Measurements from ENCODE around the gene RPS5.
"Not testable (repeated sequence)": the region's sequence is repeated elsewhere in the genome, so short reads cannot be mapped to it uniquely, and the experiment has no call there.

Gene RPS5

GRCh38 chr19:58386576-58387337 is at the start of gene RPS5:
RPS5 (plus strand) TSS chr19:58387269; CDS start chr19:58388138, 869 bp downstream.
- peaks cover 31% of the 10 kb centered on the region for H3K4me1 ChIP-seq (ENCODE audit: insufficient read depth, low read length)
- peaks cover 21% of the 10 kb centered on the region for H3K36me3 ChIP-seq (ENCODE audit: insufficient read depth, low read length)
- H3K4me3 ChIP-seq (ENCODE audit: low read length): peak within 1 kb of the TSS; percentile 76
- peak within 1 kb of the TSS; percentile 6 for H2AFZ ChIP-seq (ENCODE audit: low read depth, low read length)
- no peaks in the 10 kb centered on the region for H3K27me3 ChIP-seq (ENCODE audit: insufficient read depth, low read length)
- H3K9me3 ChIP-seq (ENCODE audit: low read length): no peaks in the 10 kb centered on the region

- Histone ChIP-seq H3K36me3 (ENCODE audit: insufficient read depth, low read length) (peaks cover 45% of the 10 kb centered on the region), H3K4me3 (ENCODE audit: low read length) (no peak overlapping the region), H3K9me3 (ENCODE audit: low read length) (peaks cover 14% of the 10 kb centered on the region), H3K4me1 (ENCODE audit: insufficient read depth, low read length) (no peaks in the 10 kb centered on the region), H2AFZ (ENCODE audit: low read depth, low read length) (no peak overlapping the region), H3K27me3 (ENCODE audit: insufficient read depth, low read length) (no peaks in the 10 kb centered on the region)
Measured at GRCh38 chr19:58338336-58338735, 48.7 kb upstream of the RPS5 start.

GRCh38 chr19:58338825-58339558 is 48.1 kb upstream of the RPS5 start:
- H3K36me3 ChIP-seq (ENCODE audit: insufficient read depth, low read length): peaks cover 45% of the 10 kb centered on the region
- no peaks in the 10 kb centered on the region for H3K27me3 ChIP-seq (ENCODE audit: insufficient read depth, low read length)
- no peaks in the 10 kb centered on the region for H3K4me1 ChIP-seq (ENCODE audit: insufficient read depth, low read length)
- H3K4me3 ChIP-seq (ENCODE audit: low read length): no peak overlapping the region
- H2AFZ ChIP-seq (ENCODE audit: low read depth, low read length): no peak overlapping the region
- peaks cover 14% of the 10 kb centered on the region for H3K9me3 ChIP-seq (ENCODE audit: low read length)

GRCh38 chr19:58345558-58345957 is 41.5 kb upstream of the RPS5 start:
- Histone ChIP-seq H3K36me3 (ENCODE audit: insufficient read depth, low read length) (peaks cover 7% of the 10 kb centered on the region), H3K4me3 (ENCODE audit: low read length) (no peak overlapping the region)

GRCh38 chr19:58346961-58347929 is 39.8 kb upstream of the RPS5 start:
- H2AFZ ChIP-seq (ENCODE audit: low read depth, low read length): peak overlapping the region; percentile 74
- H3K4me3 ChIP-seq (ENCODE audit: low read length): peak overlapping the region; percentile 98
- H3K36me3 ChIP-seq (ENCODE audit: insufficient read depth, low read length): no peaks in the 10 kb centered on the region
- peaks cover 5% of the 10 kb centered on the region for H3K4me1 ChIP-seq (ENCODE audit: insufficient read depth, low read length)
- peaks cover 4% of the 10 kb centered on the region for H3K9me3 ChIP-seq (ENCODE audit: low read length)
- no peaks in the 10 kb centered on the region for H3K27me3 ChIP-seq (ENCODE audit: insufficient read depth, low read length)

More at GRCh38 chr19:58345558-58345957, 41.5 kb upstream of the RPS5 start:
- H3K9me3 ChIP-seq (ENCODE audit: low read length): peaks cover 4% of the 10 kb centered on the region
- peaks cover 5% of the 10 kb centered on the region for H3K4me1 ChIP-seq (ENCODE audit: insufficient read depth, low read length)
- no peak overlapping the region for H2AFZ ChIP-seq (ENCODE audit: low read depth, low read length)
- H3K27me3 ChIP-seq (ENCODE audit: insufficient read depth, low read length): no peaks in the 10 kb centered on the region

- not testable (repeated sequence) for H3K9me3 ChIP-seq (ENCODE audit: low read length); H3K27me3 ChIP-seq (ENCODE audit: insufficient read depth, low read length); H3K4me1 ChIP-seq (ENCODE audit: insufficient read depth, low read length); H3K36me3 ChIP-seq (ENCODE audit: insufficient read depth, low read length)
- Histone ChIP-seq H2AFZ (ENCODE audit: low read depth, low read length) (peak overlapping the region; percentile 74), H3K4me3 (ENCODE audit: low read length) (peak overlapping the region; percentile 98)
Measured at GRCh38 chr19:58348080-58348479, 39.0 kb upstream of the RPS5 start.

- H3K9me3 ChIP-seq (ENCODE audit: low read length): peaks cover 4% of the 10 kb centered on the region
- no peak overlapping the region for H3K4me3 ChIP-seq (ENCODE audit: low read length)
- H3K36me3 ChIP-seq (ENCODE audit: insufficient read depth, low read length): peaks cover 6% of the 10 kb centered on the region
- peaks cover 5% of the 10 kb centered on the region for H3K4me1 ChIP-seq (ENCODE audit: insufficient read depth, low read length)
- no peak overlapping the region for H2AFZ ChIP-seq (ENCODE audit: low read depth, low read length)
- no peaks in the 10 kb centered on the region for H3K27me3 ChIP-seq (ENCODE audit: insufficient read depth, low read length)
Measured at GRCh38 chr19:58349590-58349989, 37.5 kb upstream of the RPS5 start.

GRCh38 chr19:58350001-58350861 is 36.8 kb upstream of the RPS5 start:
- Histone ChIP-seq H2AFZ (ENCODE audit: low read depth, low read length) (no peak overlapping the region), H3K9me3 (ENCODE audit: low read length) (peaks cover 4% of the 10 kb centered on the region), H3K36me3 (ENCODE audit: insufficient read depth, low read length) (peaks cover 6% of the 10 kb centered on the region), H3K4me1 (ENCODE audit: insufficient read depth, low read length) (peaks cover 5% of the 10 kb centered on the region), H3K4me3 (ENCODE audit: low read length) (no peak overlapping the region), H3K27me3 (ENCODE audit: insufficient read depth, low read length) (no peaks in the 10 kb centered on the region)

- no peak overlapping the region for H3K4me3 ChIP-seq (ENCODE audit: low read length)
- H2AFZ ChIP-seq (ENCODE audit: low read depth, low read length): no peak overlapping the region
- no peaks in the 10 kb centered on the region for H3K27me3 ChIP-seq (ENCODE audit: insufficient read depth, low read length)
- peaks cover 12% of the 10 kb centered on the region for H3K36me3 ChIP-seq (ENCODE audit: insufficient read depth, low read length)
- peaks cover 5% of the 10 kb centered on the region for H3K4me1 ChIP-seq (ENCODE audit: insufficient read depth, low read length)
- peaks cover 4% of the 10 kb centered on the region for H3K9me3 ChIP-seq (ENCODE audit: low read length)
Measured at GRCh38 chr19:58350871-58351557, 36.1 kb upstream of the RPS5 start.

- H3K9me3 ChIP-seq (ENCODE audit: low read length): peaks cover 4% of the 10 kb centered on the region
Measured at GRCh38 chr19:58351558-58351878, 35.6 kb upstream of the RPS5 start.

GRCh38 chr19:58351990-58352755 is 34.9 kb upstream of the RPS5 start:
- no peaks in the 10 kb centered on the region for H3K27me3 ChIP-seq (ENCODE audit: insufficient read depth, low read length)
- no peak overlapping the region for H3K4me3 ChIP-seq (ENCODE audit: low read length)
- no peak overlapping the region for H2AFZ ChIP-seq (ENCODE audit: low read depth, low read length)
- peaks cover 5% of the 10 kb centered on the region for H3K4me1 ChIP-seq (ENCODE audit: insufficient read depth, low read length)
- H3K9me3 ChIP-seq (ENCODE audit: low read length): peaks cover 4% of the 10 kb centered on the region
- H3K36me3 ChIP-seq (ENCODE audit: insufficient read depth, low read length): peaks cover 20% of the 10 kb centered on the region

More at GRCh38 chr19:58351558-58351878, 35.6 kb upstream of the RPS5 start:
- Histone ChIP-seq H3K4me3 (ENCODE audit: low read length) (no peak overlapping the region), H3K4me1 (ENCODE audit: insufficient read depth, low read length) (peaks cover 5% of the 10 kb centered on the region), H2AFZ (ENCODE audit: low read depth, low read length) (no peak overlapping the region), H3K36me3 (ENCODE audit: insufficient read depth, low read length) (peaks cover 17% of the 10 kb centered on the region), H3K27me3 (ENCODE audit: insufficient read depth, low read length) (no peaks in the 10 kb centered on the region)

Data from neuron (in vitro differentiated cells).